Measurements from ENCODE around the gene SNPH.

DNA sequence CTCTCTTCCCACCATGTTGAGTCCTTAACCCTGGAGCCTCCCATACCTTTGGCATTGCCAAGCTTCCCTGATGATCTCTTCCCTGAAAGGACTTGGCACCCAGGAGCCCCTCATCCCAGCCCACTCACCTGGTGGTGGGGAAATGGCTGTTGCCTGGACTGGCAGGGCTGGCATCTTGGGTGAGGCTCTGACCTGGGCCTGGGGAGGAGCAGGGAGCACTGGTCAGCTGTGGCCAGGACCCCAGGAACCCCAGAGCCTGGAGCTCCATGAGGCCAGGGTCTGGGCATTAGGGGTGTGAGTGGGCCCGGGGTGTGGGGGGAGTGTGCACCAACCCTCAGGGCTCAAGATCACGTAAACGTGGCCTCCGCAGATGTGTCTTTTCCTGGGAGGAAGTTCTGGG lies 53.4 kb downstream of the SNPH start:
- TF ChIP-seq, protein P1, sequence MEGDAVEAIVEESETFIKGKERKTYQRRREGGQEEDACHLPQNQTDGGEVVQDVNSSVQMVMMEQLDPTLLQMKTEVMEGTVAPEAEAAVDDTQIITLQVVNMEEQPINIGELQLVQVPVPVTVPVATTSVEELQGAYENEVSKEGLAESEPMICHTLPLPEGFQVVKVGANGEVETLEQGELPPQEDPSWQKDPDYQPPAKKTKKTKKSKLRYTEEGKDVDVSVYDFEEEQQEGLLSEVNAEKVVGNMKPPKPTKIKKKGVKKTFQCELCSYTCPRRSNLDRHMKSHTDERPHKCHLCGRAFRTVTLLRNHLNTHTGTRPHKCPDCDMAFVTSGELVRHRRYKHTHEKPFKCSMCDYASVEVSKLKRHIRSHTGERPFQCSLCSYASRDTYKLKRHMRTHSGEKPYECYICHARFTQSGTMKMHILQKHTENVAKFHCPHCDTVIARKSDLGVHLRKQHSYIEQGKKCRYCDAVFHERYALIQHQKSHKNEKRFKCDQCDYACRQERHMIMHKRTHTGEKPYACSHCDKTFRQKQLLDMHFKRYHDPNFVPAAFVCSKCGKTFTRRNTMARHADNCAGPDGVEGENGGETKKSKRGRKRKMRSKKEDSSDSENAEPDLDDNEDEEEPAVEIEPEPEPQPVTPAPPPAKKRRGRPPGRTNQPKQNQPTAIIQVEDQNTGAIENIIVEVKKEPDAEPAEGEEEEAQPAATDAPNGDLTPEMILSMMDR (conservative IDR thresholded peaks at IDR 0.05; ENCODE audit: low read depth, low read length): no peak
- TF ChIP-seq RCOR1 (IDR thresholded peaks at IDR 0.05; ENCODE audit: insufficient replicate concordance, low read length) (no peak), POLR2A (IDR thresholded peaks at IDR 0.05; ENCODE audit: low read depth, low read length) (no peak)

All from IMR-90 (cell line).